ENCODE measurements around the gene ARSG. TPM values are rescaled to one million over a fixed set of nuclear protein-coding genes. Genes with fewer than 3 reads are reported as not detected.
"Not testable (repeated sequence)": the region's sequence is repeated elsewhere in the genome, so short reads cannot be mapped to it uniquely, and the experiment has no call there.

The ARSG gene
- total RNA-seq, 1 donor from 2014 or later = 2.4 TPM

DNA sequence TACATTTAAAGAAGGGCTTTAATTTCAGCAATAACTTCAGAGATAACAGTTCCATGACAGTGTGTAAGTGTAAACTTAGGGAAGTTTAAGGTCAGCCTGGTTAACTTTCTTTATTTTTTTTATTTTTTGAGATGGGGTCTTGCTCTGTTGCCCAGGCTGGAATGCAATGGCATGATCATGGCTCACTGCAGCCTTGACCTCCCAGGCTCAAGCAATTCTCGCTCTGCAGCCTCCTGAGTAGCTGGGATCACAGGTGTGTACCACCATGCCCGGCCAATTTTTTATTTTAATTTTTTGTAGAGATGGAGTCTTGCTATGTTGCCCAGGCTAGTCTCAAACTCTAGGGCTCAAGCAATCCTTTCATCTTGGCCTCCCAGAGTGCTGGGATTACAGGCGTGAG is 15.0 kb upstream of the ARSG start:
- DNase-seq (ENCODE audit: low read depth in 2 of 2) = not testable (repeated sequence)

DNA sequence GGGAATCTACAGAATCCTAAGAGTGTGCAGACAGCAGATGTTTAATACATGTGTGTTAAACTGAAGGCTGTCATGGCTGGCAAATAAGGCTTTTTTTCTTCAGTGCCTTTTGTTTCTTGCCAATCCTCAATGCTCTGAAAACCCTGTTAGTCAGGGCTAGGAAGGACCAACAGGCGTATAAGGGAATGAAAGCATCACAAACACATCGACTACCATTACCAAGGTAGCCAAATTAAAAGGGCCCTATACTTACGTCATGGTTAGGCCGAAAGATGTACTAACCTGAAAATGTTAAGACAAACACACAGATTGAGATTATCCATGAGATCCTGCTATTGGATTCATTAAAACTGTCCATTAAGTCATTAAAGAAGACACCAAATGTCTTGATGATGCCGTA is 13.5 kb upstream of the ARSG start:
- no peak for DNase-seq (ENCODE audit: low read depth in 2 of 2)

DNA sequence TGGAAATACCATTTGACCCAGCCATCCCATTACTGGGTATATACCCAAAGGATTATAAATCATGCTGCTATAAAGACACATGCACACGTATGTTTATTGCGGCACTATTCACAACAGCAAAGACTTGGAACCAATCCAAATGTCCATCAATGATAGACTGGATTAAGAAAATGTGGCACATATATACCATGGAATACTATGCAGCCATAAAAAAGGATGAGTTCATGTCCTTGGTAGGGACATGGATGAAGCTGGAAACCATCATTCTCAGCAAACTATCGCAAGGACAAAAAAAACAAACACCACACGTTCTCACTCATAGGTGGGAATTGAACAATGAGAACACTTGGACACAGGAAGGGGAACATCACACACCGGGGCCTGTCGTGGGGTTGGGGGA is 9.3 kb upstream of the ARSG start:
- not testable (repeated sequence) for DNase-seq (ENCODE audit: low read depth in 2 of 2)

DNA sequence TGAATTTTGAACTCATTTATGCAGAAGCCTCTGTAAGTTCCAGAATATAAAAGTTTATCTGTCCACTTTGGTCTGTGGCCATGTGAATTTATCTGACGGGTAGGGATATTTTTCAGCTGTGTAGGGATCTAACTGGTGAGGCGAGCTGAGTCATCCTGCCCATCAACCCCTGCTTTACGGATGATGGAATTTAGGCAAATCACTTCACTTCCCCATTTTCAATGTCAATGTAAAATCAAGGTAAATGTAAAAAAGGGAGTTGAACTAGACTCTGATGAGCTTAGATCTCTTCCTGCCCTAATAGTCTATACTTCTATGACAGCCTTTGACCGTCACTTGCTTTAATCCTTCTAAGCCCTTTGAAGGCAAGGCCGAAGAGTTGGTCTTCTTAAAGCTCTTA is 2.9 kb upstream of the ARSG start:
- DNase-seq (ENCODE audit: low read depth in 2 of 2) = no peak

DNA sequence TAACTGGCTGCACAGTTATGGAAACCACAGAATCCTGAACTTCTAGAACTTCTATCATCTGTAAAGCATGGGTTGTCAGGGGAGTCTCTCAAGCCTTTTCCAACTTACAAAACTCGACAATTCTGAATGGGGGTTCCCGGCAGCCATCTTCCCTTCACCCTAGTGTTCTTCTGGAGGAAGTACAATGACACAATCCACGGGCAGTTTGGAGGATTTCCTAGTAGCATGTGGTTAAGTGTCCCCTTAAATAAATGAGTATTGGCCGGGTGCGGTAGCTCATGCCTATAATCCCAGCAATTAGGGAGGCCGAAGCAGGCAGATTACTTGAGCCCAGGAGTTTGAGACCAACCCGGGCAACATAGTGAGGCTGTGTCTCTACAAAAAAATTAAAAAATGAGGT is 2.5 kb upstream of the ARSG start:
- DNase-seq (ENCODE audit: low read depth in 2 of 2) = peak in 1 of 2 donors; percentile 9

DNA sequence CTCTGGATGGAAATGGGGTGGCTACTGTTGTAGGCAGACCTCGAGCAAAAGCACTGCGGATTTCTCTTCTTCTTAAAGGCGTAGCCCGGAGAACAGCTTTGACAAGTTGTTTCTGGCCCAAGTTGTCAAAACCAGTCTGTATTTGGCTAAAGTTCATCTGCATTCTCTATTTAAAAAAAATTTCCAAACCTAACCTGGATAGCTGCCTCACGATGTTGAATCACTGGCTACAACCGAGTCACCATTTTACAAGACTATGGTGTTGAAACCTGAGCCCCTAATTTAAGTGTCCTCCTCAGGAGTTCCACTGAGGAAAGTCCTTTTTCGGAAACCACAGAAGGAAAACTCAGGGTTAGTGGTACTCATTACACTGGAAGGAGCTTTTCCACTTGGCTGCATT is 1.8 kb upstream of the ARSG start:
- DNase-seq (ENCODE audit: low read depth in 2 of 2) = no peak

DNA sequence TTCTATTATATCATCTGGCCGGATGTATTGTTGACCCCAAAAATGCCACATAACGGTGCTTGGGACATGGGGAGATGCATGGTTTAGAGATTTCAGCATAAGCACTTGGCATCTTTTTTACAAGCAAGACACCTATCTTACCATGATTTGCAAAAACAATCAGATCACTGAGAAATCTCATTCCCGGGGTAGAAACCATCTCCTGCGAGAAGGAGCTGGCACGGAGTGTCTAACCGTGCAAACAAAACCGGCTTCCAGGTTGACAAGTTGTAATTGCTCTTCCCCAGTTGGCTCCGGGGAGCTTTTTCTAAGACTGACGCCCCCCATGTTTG is 1.4 kb upstream of the ARSG start:
- peak in 1 of 2 donors; percentile 4 for DNase-seq (ENCODE audit: low read depth in 2 of 2)

DNA sequence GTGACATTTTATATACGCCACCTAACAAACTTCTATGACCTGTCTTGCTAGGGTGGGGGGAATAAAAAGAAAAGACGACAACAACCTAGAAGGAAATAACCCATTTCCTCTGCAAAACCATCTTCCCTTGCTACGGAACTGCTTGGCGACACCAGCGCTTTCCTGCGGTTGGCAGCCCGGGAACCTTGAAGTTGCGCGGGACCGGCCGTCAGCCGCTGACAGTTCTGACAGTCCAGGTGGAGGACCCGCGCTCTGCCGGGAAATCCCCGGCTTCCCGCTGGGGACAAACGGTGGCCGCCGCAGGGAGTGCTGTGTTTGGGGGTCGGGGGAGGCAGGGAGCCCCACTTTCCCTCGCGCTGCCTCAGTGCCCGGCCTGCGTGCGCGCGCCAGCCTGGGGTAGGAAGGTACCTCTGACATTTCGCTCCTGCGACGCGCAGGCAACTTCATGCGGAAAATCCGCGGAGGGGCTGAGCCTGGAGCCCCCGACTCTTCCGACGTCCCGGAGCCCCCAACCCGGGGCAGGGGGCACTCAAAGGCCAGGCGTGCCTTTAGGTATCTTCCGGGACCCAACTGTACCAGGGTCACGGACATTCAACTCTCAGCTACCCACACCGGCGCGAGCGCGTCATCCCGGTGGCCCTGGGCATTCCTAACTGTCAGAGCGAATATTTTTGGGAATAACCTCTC is 884 bp upstream of the ARSG start:
- peak; percentile 24 to 29 for DNase-seq (ENCODE audit: low read depth in 2 of 2)

DNA sequence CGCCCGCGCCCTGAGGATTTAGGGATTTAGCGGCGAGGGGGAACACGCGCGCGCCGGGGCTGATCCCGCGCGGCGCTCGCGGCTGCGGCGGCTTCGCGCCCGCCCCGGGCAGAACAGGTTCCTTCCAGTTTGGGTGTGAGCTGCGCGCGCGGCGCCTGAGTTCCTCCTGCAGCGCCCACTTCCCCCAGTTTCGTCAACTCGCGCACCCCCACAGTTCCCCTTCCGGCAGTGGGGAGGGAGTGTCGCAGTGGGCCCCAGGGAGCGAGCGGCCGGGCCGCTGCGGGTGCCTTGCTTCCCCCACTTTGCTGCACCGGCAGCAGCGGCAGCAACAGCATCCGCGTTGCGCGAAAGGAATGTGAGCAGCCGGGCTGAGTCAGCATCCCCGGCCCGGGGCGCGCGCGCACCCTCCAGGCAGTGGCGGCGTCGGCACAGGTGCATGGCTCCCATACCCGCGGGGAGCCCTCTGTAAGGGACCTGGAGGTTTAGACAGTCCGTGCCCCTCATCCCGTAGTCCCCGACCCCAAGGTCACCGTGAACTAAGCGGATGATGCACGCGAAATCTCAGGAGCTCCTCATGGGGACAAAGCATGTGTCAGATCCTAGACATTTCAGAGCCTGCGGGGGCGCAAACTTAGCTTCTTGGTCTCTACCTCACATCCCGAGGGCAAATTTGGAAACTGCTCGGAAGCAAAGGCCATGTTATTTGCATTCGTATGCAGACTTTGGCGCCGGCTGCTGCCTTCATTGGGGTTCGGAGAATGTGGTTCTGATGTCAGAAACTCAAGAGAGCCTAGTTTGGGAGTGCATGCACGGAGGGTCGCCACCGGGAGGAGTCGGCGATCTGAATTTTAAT is 767 bp downstream of the ARSG start:
- DNase-seq (ENCODE audit: low read depth in 2 of 2) = peak; percentile 66 to 78

DNA sequence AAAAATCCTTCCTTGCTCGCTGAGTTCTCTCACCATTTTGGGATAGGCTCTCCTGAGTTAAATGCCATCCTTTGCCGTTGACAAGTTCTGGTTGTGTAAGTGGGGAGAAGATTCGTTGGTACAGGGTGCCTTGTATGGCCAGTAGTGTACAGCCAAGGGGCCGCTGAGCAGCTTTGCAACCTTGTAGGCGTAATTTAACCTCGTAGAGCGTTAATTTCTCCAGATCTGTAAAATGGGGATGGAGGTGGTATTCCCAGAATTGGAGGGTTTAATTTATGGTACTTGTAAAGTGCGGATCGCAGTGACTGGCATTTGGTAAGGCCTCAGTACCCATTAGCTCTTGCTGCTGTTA is 1.4 kb downstream of the ARSG start:
- DNase-seq (ENCODE audit: low read depth in 2 of 2) = no peak

DNA sequence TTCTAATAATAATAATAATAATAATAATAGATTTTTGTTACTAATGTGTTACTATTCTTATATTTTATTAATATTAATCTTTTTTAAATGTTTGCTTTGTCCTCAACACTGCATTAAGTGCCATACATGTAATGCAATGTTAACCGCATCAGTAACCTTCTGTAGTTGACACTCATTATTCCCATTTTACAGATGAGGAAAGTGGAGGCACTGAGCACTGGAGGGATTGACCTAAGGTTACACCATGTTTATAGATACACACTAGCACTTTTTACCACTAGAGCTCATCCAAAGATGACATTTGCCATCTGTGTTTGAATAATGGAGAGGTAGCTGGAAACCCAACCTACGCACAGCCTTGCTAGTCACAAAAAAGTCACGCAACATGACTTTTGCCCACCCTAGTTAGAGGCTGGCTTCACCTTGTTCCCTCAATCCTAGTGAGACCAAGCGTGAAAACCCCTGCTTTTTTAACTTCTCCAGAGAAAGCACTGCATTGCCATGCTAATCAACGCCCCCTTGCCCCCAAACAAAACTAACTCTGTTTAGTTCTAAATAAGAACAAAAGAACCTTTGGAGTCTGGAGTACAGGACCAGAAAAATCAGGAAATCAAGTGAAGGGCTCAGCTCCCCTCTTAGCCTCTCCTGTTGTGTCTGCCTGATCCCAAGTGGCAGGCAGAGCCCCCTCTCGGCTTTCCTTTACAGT is 2.3 kb downstream of the ARSG start:
- no peak for DNase-seq (ENCODE audit: low read depth in 2 of 2)

DNA sequence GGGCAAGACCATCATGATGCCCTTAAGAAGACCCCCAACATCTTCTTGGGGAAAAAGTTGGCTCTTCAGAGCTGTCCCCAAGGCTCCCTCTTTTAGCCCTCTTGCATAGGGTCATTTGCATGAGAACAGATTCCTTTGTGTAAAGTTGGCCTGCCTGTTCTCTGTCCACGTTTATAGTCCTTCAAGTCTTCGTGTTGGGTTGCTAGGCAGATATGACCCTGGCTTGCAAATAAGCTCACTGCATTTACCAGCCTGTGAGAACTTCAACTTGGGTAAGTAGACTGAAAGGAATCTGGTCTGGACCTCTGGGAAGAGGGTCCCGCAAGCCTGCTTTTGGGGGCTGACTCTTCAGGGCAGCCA is 2.9 kb downstream of the ARSG start:
- DNase-seq (ENCODE audit: low read depth in 2 of 2) = no peak

DNA sequence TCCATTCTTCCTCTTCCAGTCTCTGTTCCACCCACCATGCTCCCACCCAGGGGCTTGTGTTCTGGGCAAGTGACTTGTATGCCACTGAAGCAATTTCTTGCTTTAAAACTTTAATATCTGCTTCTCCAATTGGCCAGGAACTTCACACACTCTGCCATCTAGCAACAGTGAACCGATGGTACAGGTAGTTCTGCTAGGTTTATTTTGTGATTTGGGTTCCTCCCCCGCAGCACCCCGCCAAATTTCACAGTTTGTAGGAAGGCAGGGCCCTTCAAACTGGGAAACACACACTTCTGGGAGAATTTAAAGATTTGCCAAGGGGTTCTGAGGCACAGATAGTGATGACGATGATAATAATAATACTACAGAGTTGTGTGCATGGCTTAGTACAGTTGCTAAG is 3.3 kb downstream of the ARSG start:
- DNase-seq (ENCODE audit: low read depth in 2 of 2) = no peak

DNA sequence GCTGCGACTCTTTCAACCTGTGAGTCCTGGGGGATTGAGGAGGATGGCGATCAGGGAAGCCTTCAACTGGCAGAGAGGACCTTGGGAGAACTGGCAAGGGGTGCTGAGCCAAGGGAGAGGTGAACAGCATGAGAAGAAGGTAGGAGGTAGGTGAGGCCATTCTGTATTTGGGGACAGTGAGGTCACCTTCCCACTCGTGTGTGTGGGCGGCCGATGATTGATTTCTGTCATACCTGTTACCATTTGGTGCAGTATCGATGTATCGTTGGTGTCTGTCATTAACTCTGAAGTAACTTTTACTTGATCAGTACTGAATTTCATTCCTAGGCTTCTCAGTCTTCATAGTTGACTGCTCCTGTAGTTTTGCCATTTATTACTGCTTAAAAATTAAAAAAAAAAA is 3.8 kb downstream of the ARSG start:
- no peak for DNase-seq (ENCODE audit: low read depth in 2 of 2)

DNA sequence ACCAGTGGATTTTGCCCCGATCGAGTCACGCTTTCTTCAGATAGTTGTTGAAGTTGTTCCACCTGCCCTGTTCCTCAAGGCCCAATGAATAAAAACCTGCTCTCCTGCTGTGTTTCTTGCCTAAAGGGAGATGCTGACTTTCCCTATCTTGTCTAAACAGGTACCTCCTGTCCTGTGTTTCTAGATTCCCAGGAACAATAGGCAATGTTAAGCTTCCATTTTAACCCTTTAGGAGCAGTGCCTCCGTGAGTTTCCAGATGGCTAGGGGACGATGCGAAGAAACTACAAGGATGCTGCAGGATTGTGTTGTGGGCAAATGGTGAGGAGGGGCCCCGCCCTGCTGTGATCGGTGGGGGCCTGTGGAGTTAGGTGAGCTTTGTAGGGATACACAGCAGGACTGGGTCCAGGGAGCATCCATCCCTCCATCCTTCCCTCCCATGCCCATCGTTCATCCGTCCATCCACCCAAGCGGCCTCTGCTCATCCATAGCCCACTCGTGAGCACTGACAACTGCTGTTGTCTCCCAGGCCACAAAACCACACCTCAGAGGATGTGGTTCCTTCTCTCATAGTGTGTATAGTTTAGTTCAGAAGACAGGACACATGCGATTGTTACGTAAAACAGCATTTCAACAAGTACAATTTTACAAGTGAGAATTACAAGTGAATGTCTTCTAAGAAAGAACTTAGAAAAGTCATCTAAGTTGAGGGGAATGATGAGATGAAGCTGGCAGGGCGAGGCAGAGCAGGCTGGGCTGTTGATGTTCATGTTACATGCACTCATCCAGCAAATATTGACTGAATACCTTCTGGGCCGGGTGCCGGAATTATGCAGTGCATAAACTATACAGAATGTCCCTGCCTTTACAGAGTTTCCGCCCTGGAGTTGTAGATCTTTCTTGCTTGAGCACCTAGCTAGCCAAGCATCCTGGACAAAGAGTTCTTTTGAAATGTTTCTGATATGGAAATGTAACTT is 5.2 kb downstream of the ARSG start:
- no peak for DNase-seq (ENCODE audit: low read depth in 2 of 2)

DNA sequence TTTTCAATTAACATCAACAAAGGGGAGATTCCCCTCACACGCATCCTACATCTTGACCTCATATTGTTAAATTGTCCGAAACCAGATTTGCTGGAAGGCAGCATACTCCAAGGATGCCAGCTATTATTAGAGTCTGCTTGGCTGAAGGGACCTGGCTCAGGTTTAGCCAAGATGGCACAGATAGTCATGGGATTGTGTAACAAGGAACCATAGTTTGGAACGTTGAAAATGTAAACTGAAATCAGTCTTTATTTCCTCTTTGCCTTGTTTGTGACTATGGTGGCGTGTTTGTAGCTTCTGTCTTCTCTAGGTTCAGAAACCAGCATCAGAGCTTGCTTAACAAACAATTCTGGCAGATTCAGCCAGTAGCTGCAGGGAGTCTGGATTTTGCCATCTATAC is 5.9 kb downstream of the ARSG start:
- DNase-seq (ENCODE audit: low read depth in 2 of 2) = no peak

DNA sequence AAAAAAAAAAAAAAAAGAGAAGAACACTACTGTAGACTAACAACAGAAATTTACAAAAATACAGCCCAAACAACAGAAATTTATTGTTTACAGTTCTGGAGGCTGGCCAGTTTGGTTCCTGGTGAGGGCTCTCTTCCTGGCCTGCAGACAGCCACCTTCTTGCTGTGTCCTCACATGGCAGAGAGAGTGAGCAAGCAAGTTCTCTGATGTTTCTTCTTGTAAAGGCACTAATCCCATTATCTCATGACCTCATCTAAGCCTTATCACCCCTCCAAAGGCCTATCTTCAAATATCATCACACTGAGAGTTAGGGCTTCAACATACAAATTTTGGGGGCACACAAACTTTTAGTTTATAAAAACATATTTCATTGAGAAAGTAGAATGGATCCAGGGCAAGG is 7.3 kb downstream of the ARSG start:
- DNase-seq (ENCODE audit: low read depth in 2 of 2) = no peak

DNA sequence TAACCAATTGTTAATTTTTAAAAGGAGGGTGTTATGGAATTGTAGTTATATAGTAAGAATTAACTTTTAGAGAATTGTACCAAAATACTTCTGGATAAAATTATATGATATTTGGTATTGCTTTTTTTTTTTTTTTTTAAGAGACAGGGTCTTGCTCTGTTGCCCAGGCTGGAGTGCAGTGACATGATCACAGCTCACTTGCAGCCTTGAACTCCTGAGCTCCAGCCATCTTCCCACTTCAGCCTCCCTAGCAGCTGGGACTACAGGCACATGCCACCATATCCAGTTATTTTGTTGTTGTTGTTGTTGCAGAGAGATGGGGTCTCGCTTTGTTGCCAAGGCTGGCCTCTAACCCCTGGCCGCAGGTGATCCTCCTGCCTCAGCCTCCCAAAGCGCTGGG is 8.5 kb downstream of the ARSG start:
- no peak for DNase-seq (ENCODE audit: low read depth in 2 of 2)

DNA sequence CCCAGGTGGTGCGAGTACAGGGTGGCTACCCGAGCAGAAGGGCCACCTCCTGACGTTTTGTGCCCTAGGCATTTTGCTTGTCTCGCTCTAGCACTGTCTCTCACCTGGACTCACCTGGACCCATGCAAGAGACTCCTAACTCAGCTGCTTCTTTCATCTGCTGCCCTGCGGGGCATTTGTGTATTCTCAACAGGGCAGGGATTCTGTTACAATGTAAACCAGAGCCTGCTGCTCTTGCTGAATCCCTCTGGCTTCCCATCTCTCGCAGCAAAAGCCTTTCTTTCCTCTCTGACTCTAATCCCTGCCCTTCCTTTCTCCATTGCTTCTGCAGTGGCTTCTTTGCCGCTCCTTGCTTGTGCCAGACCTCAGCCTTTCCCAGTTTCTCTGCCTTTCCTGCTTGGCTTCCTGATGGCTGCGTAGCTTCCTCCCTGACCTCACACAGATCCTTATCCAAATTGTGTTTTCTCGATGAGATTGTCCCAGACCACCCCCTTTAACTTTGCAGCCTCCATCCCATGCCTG is 10.2 kb downstream of the ARSG start:
- DNase-seq (ENCODE audit: low read depth in 2 of 2) = peak in 1 of 2 donors; percentile 71

DNA sequence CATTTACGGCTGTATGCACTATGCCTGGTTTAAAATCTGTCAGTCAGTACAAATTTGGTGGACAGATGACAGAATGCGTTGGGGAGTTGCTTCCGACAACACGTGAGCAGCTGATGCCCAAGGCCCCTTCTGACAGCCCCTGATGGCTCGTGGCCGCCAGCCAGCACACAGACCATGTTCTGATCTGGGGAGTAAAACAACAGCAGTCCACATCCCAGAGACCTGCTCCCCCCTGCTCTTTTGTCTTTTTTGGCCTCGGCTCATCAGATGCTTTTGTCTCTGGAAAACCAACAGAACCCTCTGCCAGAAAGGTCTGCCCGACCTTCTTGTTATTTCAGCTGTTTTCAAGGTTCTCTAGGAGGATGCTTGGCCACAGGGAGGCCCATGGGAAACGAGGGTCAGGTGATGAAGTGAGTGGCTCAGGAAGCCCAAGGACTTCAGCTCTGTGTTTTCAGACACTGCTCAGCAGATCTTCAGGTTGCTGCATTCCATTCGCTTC is 10.8 kb downstream of the ARSG start:
- peak; percentile 79 to 94 for DNase-seq (ENCODE audit: low read depth in 2 of 2)

DNA sequence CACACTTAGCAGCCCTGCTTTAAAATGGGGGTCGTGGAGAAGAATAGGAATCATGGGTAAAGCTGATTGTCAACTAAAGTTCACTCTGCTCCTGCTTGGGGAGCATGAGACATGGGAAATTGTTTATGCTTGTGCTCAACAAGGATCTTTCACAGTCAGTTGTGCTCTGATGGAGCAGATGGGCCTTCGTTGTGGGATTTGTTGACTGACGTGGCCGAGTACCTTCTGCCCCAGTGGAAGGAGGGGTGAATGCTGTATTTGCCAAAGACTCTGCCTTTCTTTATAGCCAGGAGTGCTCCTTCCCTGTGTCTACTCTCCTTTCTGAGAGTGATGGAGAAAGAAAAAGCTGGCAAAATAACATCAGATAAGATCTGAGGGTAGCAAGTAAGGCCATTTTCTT is 11.4 kb downstream of the ARSG start:
- DNase-seq (ENCODE audit: low read depth in 2 of 2) = no peak

Measured in lung microvascular endothelial cell (primary cell).